Progenitor cell of endocrine pancreas (in vitro differentiated cells): ENCODE data around the gene CCSAP. TPM values are rescaled to one million over a fixed set of nuclear protein-coding genes. Genes with fewer than 3 reads are reported as not detected.

Source experiments
- DNase-seq: peaks from one replicate; pipeline ENCODE4 v3.0.0; 2021; ENCODE audit warnings: low spot score; ENCODE audit not compliant: unreplicated experiment
- H3K27ac Mint-ChIP-seq: 2 replicates; pipeline ENCODE4 v1.8.0; 2021; ENCODE audit warnings: mild to moderate bottlenecking, moderate library complexity, mixed read lengths
- H3K27me3 Mint-ChIP-seq: 2 replicates; pipeline ENCODE4 v1.8.0; 2021; ENCODE audit warnings: mixed read lengths
- H3K36me3 Mint-ChIP-seq: 2 replicates; pipeline ENCODE4 v1.8.0; 2022; ENCODE audit warnings: mixed read lengths; ENCODE audit not compliant: insufficient read depth
- H3K4me1 Mint-ChIP-seq: 2 replicates; pipeline ENCODE4 v1.8.0; 2021; ENCODE audit warnings: low read depth, mixed read lengths
- H3K4me3 Mint-ChIP-seq: 2 replicates; pipeline ENCODE4 v1.8.0; 2021; ENCODE audit warnings: low read depth, mild to moderate bottlenecking, moderate library complexity, mixed read lengths
- H3K9me3 Mint-ChIP-seq: 2 replicates; pipeline ENCODE4 v1.8.0; 2021; ENCODE audit warnings: low read depth, mixed read lengths
- CTCF ChIP-seq: fragments of 200-600 bp; sonication (generic); IDR thresholded peaks from one replicate; pipeline ENCODE4 v1.5.0; 2021; ENCODE audit warnings: antibody characterized with exemption, mild to moderate bottlenecking; ENCODE audit not compliant: unreplicated experiment
- total RNA-seq: library from RNA; stranded (reverse); gene quantifications from 2 replicates; pipeline ENCODE4 v1.2.1, GENCODE V29; 2021

CCSAP gene
- total RNA-seq, 1 donor from 2014 or later, result 10.9 TPM

- H3K27me3 Mint-ChIP-seq, result peaks cover 7% of the 10 kb centered on the region
- no peak for DNase-seq
- no peaks in the 10 kb centered on the region for H3K4me1 Mint-ChIP-seq
- TF ChIP-seq CTCF, result no peak
- no peaks in the 10 kb centered on the region for H3K36me3 Mint-ChIP-seq
- H3K4me3 Mint-ChIP-seq, result no peak overlapping the region
- peaks cover 3% of the 10 kb centered on the region for H3K9me3 Mint-ChIP-seq
- H3K27ac Mint-ChIP-seq, result no peak overlapping the region
These were observed 10.1 kb upstream of the CCSAP start for GRCh38 chr1:229352975-229353374.

GRCh38 chr1:229349463-229350385 lies 6.9 kb upstream of the CCSAP start:
- Mint-ChIP-seq H3K27me3 (peaks cover 32% of the 10 kb centered on the region), H3K36me3 (no peaks in the 10 kb centered on the region), H3K4me3 (no peak overlapping the region), H3K27ac (no peak overlapping the region), H3K9me3 (no peaks in the 10 kb centered on the region), H3K4me1 (no peaks in the 10 kb centered on the region)
- no peak for TF ChIP-seq CTCF
- no peak for DNase-seq

DNA sequence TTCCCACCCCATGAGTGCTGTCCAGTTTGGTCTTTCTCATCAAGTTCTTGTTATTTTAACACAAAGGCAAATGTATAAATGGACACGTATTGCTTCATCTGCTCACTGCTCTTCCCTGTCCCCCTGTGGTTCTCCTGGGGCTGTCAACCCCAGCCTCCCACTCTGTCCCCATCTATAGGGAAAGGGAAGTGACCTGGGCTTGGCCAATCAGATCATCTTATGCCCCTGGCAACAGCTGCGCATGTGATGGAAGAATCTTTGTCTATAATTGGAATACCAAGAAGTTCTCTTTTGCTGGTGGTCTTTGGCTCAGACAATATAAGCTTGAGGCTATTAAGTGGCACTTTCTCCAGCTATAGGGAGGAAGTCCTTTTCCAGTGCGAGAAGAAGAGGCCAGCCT lies 4.7 kb upstream of the CCSAP start:
- DNase-seq, result no peak
- H3K36me3 Mint-ChIP-seq, result no peaks in the 10 kb centered on the region
- H3K9me3 Mint-ChIP-seq, result no peaks in the 10 kb centered on the region
- no peak overlapping the region for H3K27ac Mint-ChIP-seq
- H3K4me1 Mint-ChIP-seq, result peaks cover 5% of the 10 kb centered on the region
- TF ChIP-seq CTCF, result no peak
- no peak overlapping the region for H3K4me3 Mint-ChIP-seq
- peaks cover 39% of the 10 kb centered on the region for H3K27me3 Mint-ChIP-seq

DNA sequence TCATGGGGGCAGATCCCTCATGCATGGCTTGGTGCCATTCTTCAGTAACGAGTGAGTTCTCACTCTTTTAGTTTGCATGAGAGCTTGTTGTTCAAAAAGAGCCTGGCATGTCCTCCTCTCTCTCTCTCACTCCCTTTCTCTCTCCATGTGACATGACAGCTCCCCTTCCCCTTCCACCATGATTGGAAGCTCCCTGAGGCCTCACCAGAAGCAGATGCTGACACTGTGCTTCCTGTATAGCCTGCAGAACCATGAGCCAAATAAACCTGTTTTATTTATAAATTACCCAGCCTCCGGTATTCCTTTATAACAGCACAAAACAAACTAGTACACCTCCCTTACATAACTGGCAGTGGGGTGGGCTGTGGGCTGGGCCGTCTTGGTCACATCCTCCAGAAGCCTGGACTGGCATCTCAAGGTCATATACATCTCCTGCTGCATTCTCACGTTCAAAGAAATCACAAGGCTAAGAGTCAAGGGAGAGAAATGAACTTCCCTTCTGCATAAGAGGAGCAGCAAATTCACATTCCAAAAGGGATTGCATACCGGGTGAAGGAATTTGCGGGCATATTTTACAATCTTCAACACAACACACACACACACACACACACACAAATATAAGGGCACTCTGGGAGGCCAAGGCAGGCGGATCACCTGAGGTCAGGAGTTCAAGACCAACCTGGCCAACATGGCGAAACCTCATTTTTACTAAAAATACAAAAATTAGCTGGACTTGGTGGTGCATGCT lies 2.3 kb upstream of the CCSAP start:
- DNase-seq, result no peak
- H3K9me3 Mint-ChIP-seq, result no peaks in the 10 kb centered on the region
- no peaks in the 10 kb centered on the region for H3K36me3 Mint-ChIP-seq
- H3K4me3 Mint-ChIP-seq, result no peak overlapping the region
- no peak for TF ChIP-seq CTCF
- H3K27me3 Mint-ChIP-seq, result peaks cover 39% of the 10 kb centered on the region
- no peak overlapping the region for H3K27ac Mint-ChIP-seq
- peaks cover 11% of the 10 kb centered on the region for H3K4me1 Mint-ChIP-seq

GRCh38 chr1:229344139-229344538 lies 1.3 kb upstream of the CCSAP start:
- DNase-seq, result no peak
- peaks cover 36% of the 10 kb centered on the region for H3K27me3 Mint-ChIP-seq
- no peaks in the 10 kb centered on the region for H3K9me3 Mint-ChIP-seq
- H3K27ac Mint-ChIP-seq, result peak overlapping the region; percentile 10
- no peaks in the 10 kb centered on the region for H3K36me3 Mint-ChIP-seq
- H3K4me3 Mint-ChIP-seq, result peak overlapping the region; percentile 76
- peaks cover 17% of the 10 kb centered on the region for H3K4me1 Mint-ChIP-seq
- TF ChIP-seq CTCF, result no peak
